ENCODE measurements around the gene CHST8. TPM values are rescaled to one million over a fixed set of nuclear protein-coding genes. Genes with fewer than 3 reads are reported as not detected.

The CHST8 gene
- total and polyA plus RNA-seq, 2 of the 13 experiments (the other 11 are each of a cell fraction or from before 2014, with no cell fraction given), result not detected

DNA sequence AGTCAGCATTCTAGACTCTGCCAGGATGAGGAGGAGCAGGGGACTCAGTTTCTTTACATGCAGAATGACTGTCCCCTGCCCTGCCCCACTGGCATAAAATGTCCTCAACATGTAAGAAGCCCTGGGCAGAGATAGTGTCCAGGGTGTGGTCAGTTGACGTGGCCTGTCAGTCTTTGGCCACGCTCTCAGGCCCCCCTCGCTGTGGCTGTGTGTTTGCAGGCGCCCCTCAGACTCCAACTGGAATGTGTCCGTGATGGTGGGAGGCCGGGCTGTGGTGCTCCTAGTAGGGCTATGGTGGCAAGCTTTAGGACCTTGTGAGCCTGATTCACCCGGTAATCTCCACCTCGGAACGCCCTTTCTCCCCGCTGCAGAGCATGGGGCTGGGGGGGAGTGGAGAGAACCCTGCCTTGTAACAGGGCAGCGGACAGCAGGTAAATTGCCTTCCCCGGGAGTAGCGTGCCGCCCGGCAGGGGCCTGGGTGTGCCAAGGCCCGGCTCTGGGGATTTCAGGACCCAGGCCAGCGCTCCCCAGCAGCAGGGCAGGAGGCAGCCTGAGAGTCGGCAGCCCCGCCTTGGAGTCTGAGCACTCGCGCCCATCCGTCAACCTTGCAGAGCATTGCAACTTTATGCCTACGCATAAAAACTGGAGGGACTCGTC, 62.3 kb downstream of the CHST8 start:
- H3K4me1 ChIP-seq (ENCODE audit: insufficient read depth, low read length), result no peaks in the 10 kb centered on the region
- no peaks in the 10 kb centered on the region for H3K9me3 ChIP-seq (ENCODE audit: low read length)
- no peak overlapping the region for H3K27ac ChIP-seq (ENCODE audit: extremely low read length, insufficient read depth, low read length)
- in situ Hi-C loops (cut with HindIII; ENCODE audit: extremely low pct_ligation_motif_present, low pct_unique_long_range_greater_than_20kb), result no loop called here
- H3K4me2 ChIP-seq (ENCODE audit: low read depth, low read length), result no peak overlapping the region
- 28% methylated on average over 8 of the region's 24 CpGs for WGBS (ENCODE audit: low lambda C conversion rate)
- POLR2A ChIA-PET, result no interaction called here
- no peak overlapping the region for H3K4me3 ChIP-seq (replicated peaks in 1 of 3; ENCODE audit: insufficient read depth in 1 of 3, low read depth in 2 of 3, low read length in 3 of 3)
- BruUV-seq (replicated peaks), result no TSS peak
- CTCF ChIA-PET (ENCODE audit: low intra/inter-chr PET ratio, low total read pairs), result no interaction called here
- peak; percentile 87 for ATAC-seq
- no peaks in the 10 kb centered on the region for H3K79me2 ChIP-seq (ENCODE audit: insufficient read depth, low read length)
- intact Hi-C loops (cut with micrococcal nuclease; ENCODE audit: unreplicated experiment), result no loop called here
- no peak overlapping the region for H2AFZ ChIP-seq (ENCODE audit: low read length)
- no peak for FAIRE-seq
- H3K27me3 ChIP-seq (ENCODE audit: control insufficient read depth in 1 of 2, insufficient read depth in 2 of 2, low read length in 2 of 2), result peaks cover 3 to 39% of the 10 kb centered on the region in 2 experiments; a peak in 4 of 5 replicates
- H4K20me1 ChIP-seq (ENCODE audit: insufficient read depth, low read length), result peaks cover 6% of the 10 kb centered on the region; the same call in 1 of the 2 replicates
- no peaks in the 10 kb centered on the region for H3K36me3 ChIP-seq (replicated peaks in 1 of 2; ENCODE audit: control insufficient read depth in 1 of 2, insufficient read depth in 2 of 2, low read length in 2 of 2)
- DNase-seq (ENCODE audit: low spot score), result peak; percentile 7
- H3K9ac ChIP-seq (ENCODE audit: insufficient read depth, low read depth, low read length), result no peak overlapping the region
- TF ChIP-seq HOXA5 (CRISPR knock-in tag; IDR thresholded peaks at IDR 0.05) (peak; percentile 45; the same call in 1 of the 2 replicates), WIZ (CRISPR knock-in tag; IDR thresholded peaks at IDR 0.05) (0 out of 2 replicates have a peak, but pooled peaks have one; percentile 74), KLF12 (CRISPR knock-in tag; IDR thresholded peaks at IDR 0.05; ENCODE audit: borderline replicate concordance) (0 out of 2 replicates have a peak, but pooled peaks have one; percentile 33), ZSCAN9 (CRISPR knock-in tag; IDR thresholded peaks at IDR 0.05; ENCODE audit: borderline replicate concordance) (0 out of 2 replicates have a peak, but pooled peaks have one; percentile 34), ZBTB10 (CRISPR knock-in tag; IDR thresholded peaks at IDR 0.05; ENCODE audit: borderline replicate concordance) (no peak), SP140L (CRISPR knock-in tag; IDR thresholded peaks at IDR 0.05; ENCODE audit: borderline replicate concordance) (no peak), NFKB2 (CRISPR knock-in tag; IDR thresholded peaks at IDR 0.05; ENCODE audit: borderline replicate concordance) (peak; percentile 68; the same call in 1 of the 2 replicates), SMC3 (IDR thresholded peaks at IDR 0.05; ENCODE audit: low read length) (no peak), MIER2 (CRISPR knock-in tag; IDR thresholded peaks at IDR 0.05) (peak; percentile 95), MEIS2 (CRISPR knock-in tag; IDR thresholded peaks at IDR 0.05) (peak; percentile 62; the same call in 1 of the 2 replicates), BORCS8-MEF2B (CRISPR knock-in tag; IDR thresholded peaks at IDR 0.05) (peak; percentile 69; the same call in 1 of the 2 replicates), ZNF773 (CRISPR knock-in tag; IDR thresholded peaks at IDR 0.05; ENCODE audit: borderline replicate concordance) (peak; percentile 52; the same call in 1 of the 2 replicates), SALL1 (CRISPR knock-in tag; IDR thresholded peaks at IDR 0.05) (peak; percentile 37; the same call in 1 of the 2 replicates)
- TF ChIP-seq, protein P1, sequence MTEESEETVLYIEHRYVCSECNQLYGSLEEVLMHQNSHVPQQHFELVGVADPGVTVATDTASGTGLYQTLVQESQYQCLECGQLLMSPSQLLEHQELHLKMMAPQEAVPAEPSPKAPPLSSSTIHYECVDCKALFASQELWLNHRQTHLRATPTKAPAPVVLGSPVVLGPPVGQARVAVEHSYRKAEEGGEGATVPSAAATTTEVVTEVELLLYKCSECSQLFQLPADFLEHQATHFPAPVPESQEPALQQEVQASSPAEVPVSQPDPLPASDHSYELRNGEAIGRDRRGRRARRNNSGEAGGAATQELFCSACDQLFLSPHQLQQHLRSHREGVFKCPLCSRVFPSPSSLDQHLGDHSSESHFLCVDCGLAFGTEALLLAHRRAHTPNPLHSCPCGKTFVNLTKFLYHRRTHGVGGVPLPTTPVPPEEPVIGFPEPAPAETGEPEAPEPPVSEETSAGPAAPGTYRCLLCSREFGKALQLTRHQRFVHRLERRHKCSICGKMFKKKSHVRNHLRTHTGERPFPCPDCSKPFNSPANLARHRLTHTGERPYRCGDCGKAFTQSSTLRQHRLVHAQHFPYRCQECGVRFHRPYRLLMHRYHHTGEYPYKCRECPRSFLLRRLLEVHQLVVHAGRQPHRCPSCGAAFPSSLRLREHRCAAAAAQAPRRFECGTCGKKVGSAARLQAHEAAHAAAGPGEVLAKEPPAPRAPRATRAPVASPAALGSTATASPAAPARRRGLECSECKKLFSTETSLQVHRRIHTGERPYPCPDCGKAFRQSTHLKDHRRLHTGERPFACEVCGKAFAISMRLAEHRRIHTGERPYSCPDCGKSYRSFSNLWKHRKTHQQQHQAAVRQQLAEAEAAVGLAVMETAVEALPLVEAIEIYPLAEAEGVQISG (CRISPR knock-in tag; IDR thresholded peaks at IDR 0.05), result 0 out of 2 replicates have a peak, but pooled peaks have one; percentile 26
- TF ChIP-seq, protein P2, sequence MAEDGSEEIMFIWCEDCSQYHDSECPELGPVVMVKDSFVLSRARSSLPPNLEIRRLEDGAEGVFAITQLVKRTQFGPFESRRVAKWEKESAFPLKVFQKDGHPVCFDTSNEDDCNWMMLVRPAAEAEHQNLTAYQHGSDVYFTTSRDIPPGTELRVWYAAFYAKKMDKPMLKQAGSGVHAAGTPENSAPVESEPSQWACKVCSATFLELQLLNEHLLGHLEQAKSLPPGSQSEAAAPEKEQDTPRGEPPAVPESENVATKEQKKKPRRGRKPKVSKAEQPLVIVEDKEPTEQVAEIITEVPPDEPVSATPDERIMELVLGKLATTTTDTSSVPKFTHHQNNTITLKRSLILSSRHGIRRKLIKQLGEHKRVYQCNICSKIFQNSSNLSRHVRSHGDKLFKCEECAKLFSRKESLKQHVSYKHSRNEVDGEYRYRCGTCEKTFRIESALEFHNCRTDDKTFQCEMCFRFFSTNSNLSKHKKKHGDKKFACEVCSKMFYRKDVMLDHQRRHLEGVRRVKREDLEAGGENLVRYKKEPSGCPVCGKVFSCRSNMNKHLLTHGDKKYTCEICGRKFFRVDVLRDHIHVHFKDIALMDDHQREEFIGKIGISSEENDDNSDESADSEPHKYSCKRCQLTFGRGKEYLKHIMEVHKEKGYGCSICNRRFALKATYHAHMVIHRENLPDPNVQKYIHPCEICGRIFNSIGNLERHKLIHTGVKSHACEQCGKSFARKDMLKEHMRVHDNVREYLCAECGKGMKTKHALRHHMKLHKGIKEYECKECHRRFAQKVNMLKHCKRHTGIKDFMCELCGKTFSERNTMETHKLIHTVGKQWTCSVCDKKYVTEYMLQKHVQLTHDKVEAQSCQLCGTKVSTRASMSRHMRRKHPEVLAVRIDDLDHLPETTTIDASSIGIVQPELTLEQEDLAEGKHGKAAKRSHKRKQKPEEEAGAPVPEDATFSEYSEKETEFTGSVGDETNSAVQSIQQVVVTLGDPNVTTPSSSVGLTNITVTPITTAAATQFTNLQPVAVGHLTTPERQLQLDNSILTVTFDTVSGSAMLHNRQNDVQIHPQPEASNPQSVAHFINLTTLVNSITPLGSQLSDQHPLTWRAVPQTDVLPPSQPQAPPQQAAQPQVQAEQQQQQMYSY (CRISPR knock-in tag; IDR thresholded peaks at IDR 0.05), result 0 out of 2 replicates have a peak, but pooled peaks have one; percentile 29

Data from HepG2 (cell line).